Fibroblast of skin of abdomen (primary cell): Measurements from ENCODE around the gene ATP8B4.
"Not testable (repeated sequence)": the region's sequence is repeated elsewhere in the genome, so short reads cannot be mapped to it uniquely, and the experiment has no call there.

Experiments used
- DNase-seq: peaks from one replicate; pipeline ENCODE4 v3.0.0-alpha.2; 2013

ATP8B4 gene

DNA sequence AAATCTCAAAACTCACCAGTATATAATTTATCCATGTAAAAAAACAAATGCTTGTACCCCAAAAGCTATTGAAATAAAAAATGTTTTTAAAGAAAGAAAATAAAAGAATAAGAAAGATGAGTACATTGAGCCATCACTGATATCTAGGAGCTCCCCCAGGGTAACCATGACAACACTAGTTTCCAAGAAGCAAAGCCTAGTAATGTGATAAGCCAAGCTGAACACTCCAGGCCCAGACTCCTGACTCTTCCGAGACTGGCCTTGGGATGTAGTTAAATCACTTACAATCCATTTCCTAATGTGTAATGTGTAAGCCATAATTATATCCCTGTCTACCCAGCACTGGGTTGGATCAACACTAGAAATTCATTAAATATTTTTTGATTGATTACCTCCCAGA is 21.1 kb upstream of the ATP8B4 start:
- no peak for DNase-seq

DNA sequence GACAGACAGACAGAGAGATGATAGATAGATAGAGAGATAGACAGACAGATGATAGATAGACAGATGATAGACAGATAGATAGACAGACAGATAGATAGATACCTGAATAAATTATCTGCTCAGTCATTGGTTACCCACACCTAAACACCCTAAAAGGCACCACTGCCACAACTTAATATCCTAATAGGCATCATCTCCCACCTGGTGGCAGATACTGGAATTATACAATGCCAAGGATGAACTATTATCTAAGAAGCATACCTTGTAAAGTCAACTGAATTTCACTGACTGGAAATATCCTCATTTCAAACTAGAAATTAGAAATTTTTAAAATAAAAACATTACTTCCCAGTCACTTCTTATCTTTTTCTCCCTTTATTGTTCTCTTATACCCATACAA is 19.4 kb upstream of the ATP8B4 start:
- no peak for DNase-seq

DNA sequence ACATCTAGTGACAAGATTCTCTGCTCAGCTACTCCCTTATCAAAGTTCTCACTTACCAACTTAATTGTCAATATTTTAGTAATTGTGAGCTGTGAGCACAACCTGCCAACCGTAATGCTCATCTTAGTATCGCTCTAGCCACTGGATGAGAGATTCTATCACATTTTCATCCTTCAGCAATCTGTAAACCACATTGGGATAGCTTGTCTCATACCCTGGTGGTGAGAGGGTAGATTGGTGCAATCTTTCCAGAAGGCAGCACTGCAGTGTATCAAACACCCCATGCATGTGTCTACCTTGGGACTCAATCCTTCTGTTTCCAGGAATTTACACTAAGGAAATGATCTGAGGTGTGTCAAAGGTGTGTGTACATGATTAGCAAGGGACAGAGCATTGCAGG is 18.9 kb upstream of the ATP8B4 start:
- no peak for DNase-seq

DNA sequence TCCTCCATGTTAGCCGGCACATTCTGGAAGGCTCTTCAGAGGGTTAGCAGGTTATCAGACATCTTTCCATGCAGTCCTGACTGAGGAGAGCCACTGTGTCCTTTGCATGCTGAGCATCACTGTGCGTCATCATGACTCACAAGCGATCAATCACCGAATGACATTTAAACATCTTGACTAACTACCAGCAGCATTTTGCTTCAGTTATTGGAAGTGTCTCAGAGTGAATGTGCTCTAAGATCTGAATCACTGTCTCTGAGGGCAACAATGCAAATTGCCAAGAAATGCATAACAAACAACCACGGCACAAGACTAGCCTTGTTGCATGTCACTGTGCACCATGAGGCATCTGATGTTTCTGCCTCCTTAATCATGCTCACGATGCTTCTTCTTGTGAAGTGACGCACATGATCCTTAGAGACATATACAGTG is 18.3 kb upstream of the ATP8B4 start:
- peak; percentile 95 for DNase-seq

DNA sequence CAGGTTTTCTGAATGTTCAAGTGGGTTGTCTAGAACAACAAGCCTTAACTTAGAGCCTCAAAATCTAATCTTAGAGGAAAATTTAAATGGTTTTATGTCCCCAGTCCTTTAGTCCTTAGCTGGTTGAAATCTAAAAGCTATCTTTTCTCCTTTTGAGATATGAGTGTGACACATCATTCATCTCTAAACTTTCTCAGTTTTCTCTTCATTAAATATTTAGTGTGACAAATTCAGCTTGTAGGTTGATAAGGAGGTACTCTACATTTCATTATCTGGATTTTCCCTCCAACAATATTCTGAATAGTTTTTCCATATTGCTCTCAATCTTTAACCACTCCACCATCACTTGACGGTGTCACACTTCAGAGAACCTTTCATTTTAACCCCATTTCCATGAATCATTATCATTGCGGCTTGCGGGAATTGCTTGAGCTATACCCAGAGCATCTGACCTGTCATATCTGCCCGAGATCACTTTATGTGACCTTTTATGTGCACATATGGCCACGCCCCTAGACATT is 16.1 kb upstream of the ATP8B4 start:
- DNase-seq: no peak

DNA sequence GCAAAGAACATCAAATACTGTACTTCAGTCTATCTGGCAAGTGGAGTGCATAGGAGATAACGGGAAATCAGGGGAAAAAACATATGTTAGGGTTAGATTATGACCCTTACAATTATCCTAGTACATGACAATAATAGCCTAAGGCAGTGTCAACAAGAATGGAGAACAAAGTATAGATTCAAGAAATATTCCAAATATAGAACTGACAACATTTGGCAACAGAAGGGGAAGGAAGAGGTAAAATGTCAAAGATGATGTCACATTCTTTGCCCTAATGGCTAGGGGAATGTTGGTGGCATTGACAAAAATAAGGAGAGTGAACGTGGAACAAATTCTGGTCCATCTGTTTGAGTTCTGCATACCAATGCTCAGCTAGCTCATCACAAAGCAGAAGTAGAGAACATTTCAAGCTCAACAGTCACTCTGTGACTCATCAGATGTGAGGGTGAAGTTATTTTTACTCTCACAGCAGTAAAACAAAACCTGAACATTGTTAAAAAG is 15.5 kb upstream of the ATP8B4 start:
- DNase-seq: no peak

DNA sequence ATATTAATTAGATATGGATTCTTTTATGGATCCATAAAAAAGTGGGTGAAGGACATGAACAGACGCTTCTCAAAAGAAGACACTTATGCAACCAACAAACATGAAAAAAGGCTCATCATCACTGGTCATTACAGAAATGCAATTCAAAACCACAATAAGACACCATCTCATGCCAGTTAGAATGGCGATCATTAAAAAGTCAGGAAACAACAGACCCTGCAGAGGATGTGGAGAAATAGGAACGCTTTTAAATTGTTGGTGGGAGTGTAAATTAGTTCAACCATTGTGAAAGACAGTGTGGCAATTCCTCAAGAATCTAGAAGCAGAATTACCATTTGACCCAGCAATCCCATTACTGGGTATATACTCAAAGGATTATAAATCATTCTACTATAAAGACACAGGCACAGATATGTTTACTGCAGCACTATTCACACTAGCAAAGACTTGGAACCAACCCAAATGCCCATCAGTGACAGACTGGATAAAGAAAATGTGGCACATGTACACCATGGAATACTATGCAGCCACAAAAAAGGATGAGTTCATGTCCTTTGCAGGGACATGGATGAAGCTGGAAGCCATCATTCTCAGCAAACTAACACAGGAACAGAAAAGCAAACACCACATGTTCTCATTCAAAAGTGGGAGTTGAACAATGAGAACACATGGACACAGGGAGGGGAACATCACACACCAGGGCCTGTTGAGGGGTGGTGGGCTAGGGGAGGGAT is 13.4 kb upstream of the ATP8B4 start:
- not testable (repeated sequence) for DNase-seq

DNA sequence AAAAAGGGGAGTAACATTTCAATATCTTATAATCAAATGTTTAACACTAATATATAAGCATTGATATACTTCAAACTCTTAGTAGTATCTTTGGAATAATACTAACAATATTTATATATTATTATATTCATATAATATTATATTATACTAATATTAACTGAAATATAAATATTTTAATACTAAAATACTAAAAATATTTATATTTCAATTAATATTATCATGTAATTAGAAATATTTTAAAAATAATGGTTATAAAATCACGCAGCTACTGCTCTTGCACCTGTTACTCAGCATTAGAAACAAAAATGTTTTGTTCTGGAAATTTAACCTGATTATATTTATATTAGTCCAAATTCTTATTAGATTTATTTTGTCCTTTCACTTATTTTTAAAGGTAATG is 12.6 kb upstream of the ATP8B4 start:
- no peak for DNase-seq

DNA sequence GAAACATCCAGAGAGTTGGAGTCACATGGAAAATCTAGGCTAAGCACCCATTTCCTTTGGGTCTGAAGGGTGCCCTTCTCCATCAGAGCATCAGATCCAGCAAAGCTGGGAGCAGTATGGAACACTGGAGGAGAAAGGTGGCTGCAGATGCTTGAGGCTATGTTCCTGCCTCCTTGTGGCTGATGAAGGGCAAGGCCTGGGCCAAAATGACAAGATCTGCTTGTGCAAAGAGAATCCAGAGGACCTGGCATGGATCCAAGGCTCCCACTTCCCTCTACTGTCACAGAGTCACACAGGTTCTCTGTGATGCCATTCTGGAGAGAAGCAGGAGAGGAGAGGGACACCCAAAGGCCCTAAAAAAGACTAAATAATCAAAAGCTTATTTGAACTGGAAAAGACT is 9.2 kb upstream of the ATP8B4 start:
- no peak for DNase-seq

DNA sequence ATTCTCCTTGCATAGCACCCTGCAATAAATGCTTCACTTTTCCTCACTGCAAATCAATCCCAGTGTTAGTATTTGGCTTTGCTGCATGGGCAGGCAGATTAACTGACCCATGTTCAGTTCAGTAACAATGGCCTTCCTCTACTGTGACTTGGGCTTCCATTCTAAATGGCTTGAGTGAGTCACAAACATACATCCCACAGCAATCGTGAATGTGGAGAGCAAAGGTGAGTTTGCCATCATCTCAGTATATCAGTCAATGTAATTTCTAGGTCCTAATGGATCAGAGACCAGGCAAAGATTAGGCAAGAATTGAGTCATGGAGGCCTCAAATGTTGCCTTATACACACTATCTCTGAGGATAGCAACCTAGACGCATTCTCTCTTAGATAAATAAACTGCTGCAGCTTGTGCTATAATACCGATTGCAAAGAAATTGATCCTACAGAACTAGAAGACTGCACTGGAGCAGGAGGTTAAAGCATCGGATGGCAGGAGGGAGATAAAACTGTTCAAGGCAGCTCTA is 8.3 kb upstream of the ATP8B4 start:
- no peak for DNase-seq

DNA sequence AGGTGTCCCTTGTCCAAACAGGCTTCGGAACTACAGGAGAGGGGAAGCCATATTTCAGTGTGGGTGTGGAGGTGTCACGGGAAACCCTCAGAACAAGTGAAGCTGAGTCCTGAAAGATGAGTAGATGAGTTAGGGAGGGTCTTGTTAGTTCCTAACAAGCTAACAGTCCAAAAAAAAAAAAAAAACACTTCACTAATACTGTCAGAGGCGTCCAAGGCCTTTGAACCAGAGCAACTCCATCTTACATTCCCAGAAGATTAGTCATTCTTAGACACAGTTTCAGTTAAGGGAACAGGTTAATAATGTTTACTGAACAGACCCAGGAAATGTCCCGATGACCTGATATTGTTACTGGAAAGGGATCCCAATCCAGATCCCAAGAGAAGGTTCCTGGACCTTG is 7.0 kb upstream of the ATP8B4 start:
- DNase-seq: no peak

DNA sequence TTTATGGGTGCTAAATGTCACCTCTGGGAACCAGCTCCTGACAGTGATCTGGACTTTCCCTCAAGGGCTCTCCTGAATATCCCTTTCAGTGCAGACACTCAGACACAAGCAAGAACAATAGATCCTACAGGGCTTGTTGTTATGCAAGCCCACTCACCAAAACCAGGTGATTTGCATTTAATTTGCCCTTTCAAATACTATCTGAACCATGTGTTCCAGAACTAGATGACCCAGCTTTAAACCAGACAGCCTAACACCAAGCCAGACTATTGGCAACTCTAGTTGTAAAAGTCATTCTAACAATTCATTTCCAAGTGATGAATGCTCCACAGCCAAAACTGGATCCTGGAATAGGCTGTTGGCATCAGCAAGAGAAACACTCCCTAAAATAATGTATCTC is 5.6 kb upstream of the ATP8B4 start:
- DNase-seq: no peak

DNA sequence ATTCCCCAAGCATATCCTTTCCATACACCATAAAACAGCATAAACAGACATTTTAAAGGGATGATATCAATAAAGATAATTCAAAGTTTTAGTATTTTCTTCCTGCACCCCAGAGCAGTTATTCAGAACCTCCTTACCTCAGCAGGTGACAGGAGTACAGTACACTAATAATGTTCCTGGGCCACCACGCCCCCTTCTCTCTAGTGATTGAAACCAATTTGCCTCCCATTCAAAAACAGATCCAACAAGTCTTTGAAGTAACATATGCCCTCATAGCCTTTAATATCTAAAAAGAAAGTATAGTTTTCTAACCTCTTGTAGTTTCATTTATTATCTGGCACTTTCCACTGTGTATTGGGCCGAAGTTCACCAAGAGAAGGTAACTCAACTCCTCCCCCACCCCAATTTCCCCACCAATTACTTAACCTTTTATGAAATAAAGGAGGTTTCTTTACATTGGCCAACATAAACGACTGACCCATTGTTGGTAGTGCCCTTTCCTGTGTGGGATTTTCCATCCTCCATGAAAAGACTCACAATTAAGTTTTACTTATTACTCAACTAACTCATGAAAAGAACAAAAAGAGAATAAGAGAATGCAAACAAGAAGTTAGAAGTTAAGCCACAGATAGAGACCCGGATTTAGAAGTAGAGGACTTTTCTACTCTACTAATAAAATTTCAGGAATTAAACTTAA is 5.0 kb upstream of the ATP8B4 start:
- no peak for DNase-seq

DNA sequence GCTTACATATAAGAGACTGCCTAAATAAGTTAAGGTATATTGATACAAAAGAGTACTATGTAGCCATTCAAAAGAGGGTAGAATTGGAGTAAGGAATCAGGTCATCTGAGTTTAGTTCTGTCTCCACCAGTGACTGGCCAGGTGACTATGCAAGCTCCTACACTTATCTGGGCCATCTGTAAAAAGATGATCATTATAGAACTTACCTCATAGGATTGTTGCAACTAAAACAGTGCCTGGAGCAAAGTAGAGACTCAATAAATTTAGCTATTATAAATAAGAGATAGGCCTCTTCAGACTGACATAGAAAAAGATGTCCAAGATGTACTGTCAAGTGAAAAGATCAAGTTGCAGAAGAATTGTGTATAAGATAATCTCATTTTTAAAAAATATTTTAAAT is 1.7 kb upstream of the ATP8B4 start:
- no peak for DNase-seq

DNA sequence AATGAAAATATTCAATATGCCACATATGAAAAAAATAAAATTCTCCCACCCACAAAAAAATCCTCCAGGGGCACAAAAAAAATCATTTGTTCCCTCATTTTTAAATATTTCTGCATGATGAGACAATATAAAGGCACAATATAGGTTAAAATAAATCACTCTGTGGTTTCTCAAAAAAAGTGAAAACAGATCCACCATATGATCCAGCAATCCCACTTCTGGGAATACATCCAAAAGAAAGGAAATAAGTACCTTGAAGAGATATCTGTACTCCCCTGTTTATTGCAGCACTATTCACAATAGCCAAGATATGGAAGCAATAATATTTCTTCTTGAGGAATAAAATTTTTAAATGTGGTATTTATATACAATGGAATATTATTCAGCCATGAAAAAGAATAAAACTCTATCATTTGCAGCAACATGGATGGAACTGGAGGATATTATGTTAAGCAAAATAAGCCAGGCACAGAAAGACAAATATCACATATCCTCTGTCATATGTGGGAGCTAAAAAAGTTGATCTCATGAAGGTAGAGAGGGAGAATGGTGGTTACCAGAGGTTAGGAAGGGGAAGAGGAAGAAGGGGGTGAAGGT is 1.5 kb downstream of the ATP8B4 start:
- peak; percentile 61 for DNase-seq

DNA sequence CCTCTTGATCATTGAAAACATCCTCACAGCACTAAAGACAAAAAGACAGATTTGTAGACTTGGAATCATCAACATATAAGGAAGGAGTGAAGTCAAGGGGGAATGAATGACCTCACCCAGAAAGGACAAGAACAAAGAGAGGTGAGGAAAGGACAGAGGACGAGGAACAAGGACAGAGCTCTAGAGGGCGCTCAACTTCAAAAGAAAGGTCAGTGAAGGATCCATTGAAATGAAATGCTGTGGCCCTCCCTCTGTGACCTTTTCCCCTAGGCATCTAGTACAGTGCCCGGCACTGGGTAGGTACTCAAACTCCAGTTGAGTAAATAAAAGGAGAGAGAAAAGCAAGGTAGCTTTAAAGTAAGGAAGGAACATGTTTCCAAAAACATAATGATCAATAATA is 2.6 kb downstream of the ATP8B4 start:
- no peak for DNase-seq

DNA sequence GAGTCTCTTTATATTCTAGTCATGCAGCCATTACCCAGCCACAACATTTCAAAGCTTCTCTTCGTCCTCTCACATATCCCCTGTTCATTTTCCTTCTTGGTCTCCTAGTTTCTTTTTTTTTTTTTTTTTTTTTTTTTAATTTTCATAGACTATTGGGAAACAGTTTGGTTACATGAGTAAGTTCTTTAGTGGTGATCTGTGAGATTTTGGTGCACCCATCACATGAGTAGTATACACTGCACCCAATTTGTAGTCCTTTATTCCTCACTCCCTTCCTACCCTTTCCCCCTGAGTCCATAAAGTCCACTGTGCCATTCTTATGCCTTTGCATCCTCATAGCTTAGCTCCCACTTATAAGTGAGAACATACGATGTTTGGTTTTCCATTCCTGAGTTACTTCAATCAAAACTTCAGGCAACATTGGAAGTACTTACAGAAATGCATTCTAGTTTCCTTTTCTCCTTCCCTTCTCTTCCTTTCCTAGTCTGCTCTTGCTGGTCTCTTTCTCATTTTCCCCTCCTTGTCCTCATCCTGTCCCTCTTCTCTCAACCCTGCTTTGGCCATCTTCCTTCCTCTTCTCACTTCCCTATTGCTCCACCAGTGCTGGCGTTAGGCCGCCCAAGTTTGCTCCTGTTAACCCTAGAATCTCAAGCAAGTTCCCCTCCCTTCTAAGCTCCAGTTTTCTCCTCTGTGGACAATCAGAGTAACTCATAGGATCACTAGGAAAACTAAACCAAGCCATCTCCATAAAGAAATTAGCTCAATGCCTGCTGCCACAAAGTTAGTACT is 4.8 kb downstream of the ATP8B4 start:
- DNase-seq: no peak

DNA sequence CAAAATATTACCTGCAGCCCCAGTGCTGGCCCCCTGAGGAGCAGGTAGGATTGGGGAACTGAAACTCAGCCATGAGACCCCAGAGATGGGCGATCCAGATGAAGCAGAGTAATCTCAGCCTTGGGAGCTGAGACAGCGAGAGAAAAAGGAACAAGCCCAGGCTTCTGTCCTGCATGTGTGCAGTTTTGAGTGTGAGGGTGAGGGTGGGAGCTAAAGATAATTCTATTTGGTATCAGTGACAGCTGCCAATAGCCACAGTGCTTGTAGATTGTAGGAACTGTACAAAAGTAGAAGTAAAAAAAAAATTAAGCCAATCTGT is 5.9 kb downstream of the ATP8B4 start:
- DNase-seq: no peak

DNA sequence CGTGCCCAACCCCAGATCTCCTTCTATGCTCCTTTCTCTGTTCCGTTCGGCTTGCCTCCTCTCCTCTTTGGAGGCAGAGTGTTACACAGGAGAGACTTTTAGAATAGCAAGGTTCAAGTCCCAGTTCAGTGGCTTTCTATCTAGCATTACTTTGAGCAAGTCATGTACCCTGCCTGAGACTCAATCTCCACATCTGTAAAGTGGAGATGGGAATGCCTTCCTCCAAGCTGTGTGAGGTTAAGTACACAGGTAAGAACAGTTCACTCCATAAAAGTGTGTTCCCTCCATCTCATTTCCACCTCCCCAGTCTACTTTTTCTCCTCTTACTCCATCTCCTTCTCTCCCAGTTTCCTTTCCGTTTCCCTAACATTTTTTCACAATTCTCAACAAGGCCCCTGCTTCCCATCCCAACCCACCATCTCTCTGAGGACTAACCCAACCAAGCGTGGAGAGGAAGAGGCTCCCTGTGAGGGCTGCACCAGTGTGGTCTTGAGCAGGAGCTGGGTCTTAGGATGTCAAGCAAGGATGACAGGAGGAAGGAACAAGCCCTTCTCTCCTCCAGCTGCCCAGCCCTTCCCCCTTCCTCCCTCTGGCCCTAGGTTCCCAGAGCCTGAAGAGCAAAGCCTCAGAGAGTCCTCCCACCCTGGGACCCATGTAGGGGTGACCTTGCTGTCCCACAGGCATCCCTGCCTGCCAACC is 6.4 kb downstream of the ATP8B4 start:
- DNase-seq: no peak

DNA sequence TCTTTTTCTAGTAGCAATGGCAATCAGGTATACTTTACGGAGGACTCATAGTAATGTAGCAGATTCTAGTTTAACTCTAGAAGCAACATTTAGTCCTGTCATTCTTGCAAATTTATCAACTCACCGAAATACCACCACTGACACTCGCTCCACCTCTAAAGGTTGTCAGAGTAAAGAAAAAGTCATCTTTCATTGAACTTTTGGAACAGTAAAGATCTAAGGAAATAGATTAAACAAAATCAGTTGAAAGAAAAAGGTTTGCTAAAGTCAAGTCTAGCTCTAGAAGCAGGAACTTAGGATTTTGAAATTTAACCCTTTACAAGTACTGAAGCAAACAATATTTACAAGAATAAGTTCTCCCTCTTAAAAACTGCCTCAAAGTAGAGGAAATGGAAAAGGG is 8.7 kb downstream of the ATP8B4 start:
- no peak for DNase-seq

DNA sequence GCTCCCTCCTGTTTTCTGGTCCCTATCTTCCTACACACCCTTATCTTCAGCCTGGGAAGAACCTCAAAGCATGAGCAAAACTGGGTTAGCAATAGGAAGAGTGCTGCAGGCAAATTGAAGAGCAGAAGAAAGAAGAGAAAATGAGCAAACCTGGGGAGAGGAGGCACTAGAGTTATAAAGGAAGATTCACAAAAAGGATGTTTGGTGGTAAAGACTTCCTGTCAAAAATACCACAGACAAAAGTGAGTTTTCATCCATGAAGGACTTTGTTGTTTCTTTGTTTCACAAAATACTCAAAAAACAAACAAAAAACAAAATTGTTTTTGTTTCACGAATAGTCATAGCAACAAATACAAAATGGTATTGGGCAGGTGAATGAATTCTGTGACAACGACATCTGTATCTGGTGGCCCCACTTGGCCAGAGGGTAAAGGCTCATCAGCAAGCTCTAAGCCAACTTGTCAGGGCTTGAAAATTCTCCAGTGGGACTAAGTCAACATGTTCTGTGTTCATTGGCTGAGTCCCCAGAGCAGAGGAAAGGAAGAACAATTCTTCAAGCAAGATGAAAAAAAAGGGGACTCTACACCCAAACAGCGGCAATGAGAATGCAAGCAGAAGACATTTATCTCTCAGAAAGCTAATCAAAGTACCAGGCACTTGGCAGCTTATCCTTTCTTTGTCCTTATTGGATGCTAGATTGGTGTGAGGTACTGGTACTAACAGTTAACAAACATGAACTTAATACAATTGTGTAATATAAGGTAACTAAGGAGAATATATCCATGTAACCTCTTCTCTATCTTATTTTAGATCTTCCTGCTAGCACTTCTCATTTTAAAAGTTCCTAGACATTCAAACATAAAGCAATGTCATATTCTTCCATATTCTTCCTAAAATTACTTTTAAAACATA is 9.7 kb downstream of the ATP8B4 start:
- no peak for DNase-seq
